Right lobe of liver (tissue), 6 donors: Measurements from ENCODE around the gene CFP. TPM values are rescaled to one million over a fixed set of nuclear protein-coding genes. Genes with fewer than 3 reads are reported as not detected.
A peak's percentile ranks its signal among the peaks of the same experiment; 100 is the strongest.

ENCODE experiments used
- ATAC-seq, 4 donors: fragments of 200-7000 bp; cut with Tn5 transposase; one replicate each; pipeline ENCODE4 v1.9.1; 2020; ENCODE audit warnings: mild to moderate bottlenecking in 4 of 4, moderate library complexity in 4 of 4
- DNase-seq, 3 donors: peaks; one replicate each; pipeline ENCODE4 v3.0.0-alpha.2; 2020
- H3K27ac ChIP-seq, 3 donors: fragments of 200-600 bp; one replicate each; pipeline ENCODE4 v1.8.0; 2022
- H3K27me3 ChIP-seq, 2 donors: fragments of 200-600 bp; one replicate each; pipeline ENCODE4 v1.8.0; 2022
- H3K36me3 ChIP-seq, 4 donors: fragments of 200-600 bp; sonication (generic) in 1 of 4; one replicate each; pipeline versions ENCODE4 v1.5.1 to v1.8.0; 2017 to 2022; ENCODE audit warnings: control low read depth in 1 of 4
- H3K4me1 ChIP-seq, 4 donors: fragments of 200-600 bp; sonication (generic) in 1 of 4; one replicate each; pipeline versions ENCODE4 v1.5.1 to v1.8.0; 2017 to 2022; ENCODE audit warnings: control low read depth in 1 of 4
- H3K4me3 ChIP-seq, 3 donors: fragments of 200-600 bp; one replicate each; pipeline ENCODE4 v1.8.0; 2022
- H3K9me3 ChIP-seq, 4 donors: fragments of 200-600 bp; sonication (generic) in 1 of 4; one replicate each; pipeline versions ENCODE4 v1.5.1 to v1.8.0; 2017 to 2022; ENCODE audit warnings: control low read depth in 1 of 4
- CTCF ChIP-seq, 4 donors: fragments of 200-600 bp in 3 of 4; fragments of 450-650 bp in 1 of 4; IDR thresholded peaks; one replicate each; pipeline versions ENCODE4 v1.5.1 to v1.8.0; 2016 to 2022; ENCODE audit warnings: antibody characterized with exemption in 4 of 4, mild to moderate bottlenecking in 2 of 4
- POLR2A ChIP-seq: fragments of 450-650 bp; IDR thresholded peaks from one replicate; pipeline ENCODE4 v1.6.1; 2017; ENCODE audit warnings: antibody characterized with exemption, mild to moderate bottlenecking
- WGBS: methylation state at CpG from one replicate; pipeline ENCODE4 v1.1.6; 2018; ENCODE audit warnings: low coverage, low lambda C conversion rate; ENCODE audit not compliant: insufficient coverage; ENCODE audit errors: missing lambda C conversion rate; 5-methylcytosine and 5-hydroxymethylcytosine counted together
- intact Hi-C, 2 donors: fragments of 100-400 bp; cut with DNase I; formaldehyde crosslinking; loops; one replicate each; pipeline versions ENCODE4 v1.11.2 to v1.14.1; 2022
- total RNA-seq, 6 experiments: library from RNA; depleted of rRNA in 2 of 6; stranded (reverse); fragments of >200 nt in 2 of 6; fragmentation: NEBNext Ultra II Directional in 3 of 6; extraction: Animal tissue kit (Norgen Biotek cat#: 25700) in 3 of 6; gene quantifications; one replicate each; pipeline versions ENCODE4 v1.1.0 to v1.2.4, GENCODE V29; 2016 to 2023
- donor health status: DM: no; HTN: yes; CAD: no.
- donor health status: DM: no; HTN: no; CAD: no.
- donor health status: DM: no; HTN: no; CAD: no.
- donor health status: DM: no; HTN: yes; CAD: no.
- donor health status: DM: no; HTN: yes; CAD: no.

The CFP gene
- total RNA-seq, 6 experiments from 2014 or later = 6.8 to 24.0 (median 9.8) TPM

DNA sequence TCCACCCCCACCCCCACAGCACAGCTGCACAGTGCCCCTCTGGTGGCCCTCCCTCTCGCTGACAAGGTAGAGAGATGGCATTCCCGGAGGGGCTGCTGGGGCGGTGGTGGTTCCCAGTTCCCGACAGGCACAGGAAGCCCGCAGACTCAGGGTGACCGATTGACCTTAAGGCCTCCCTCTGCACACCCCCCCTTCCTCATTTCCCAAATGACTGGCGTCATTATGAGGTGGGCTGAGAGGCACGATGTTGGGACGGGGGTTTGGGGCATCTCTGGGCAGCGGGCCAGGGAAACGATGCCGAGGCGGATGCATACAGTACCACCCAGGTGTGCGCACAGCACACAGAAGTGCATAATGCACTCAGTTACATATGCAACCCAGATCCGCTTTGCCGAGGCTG lies 51.0 kb downstream of the CFP start:
- intact Hi-C loops = no loop called here
- H3K4me3 ChIP-seq = no peak overlapping the region
- H3K36me3 ChIP-seq = no peaks in the 10 kb centered on the region
- ATAC-seq (peak in 2 of 4 donors; percentile 4 to 14), DNase-seq (no peak)
- no peaks in the 10 kb centered on the region for H3K9me3 ChIP-seq
- no peak overlapping the region for H3K27ac ChIP-seq
- H3K27me3 ChIP-seq = peaks cover 0 to 7% of the 10 kb centered on the region in 2 donors
- WGBS = no CpG with 5 or more reads among the region's 16 CpGs
- TF ChIP-seq CTCF (IDR thresholded peaks at IDR 0.05) (no peak), POLR2A (no peak)
- H3K4me1 ChIP-seq = no peaks in the 10 kb centered on the region

- ATAC-seq (peak in 3 of 4 donors; percentile 49 to 65 (median 64)), DNase-seq (peak in 1 of 3 donors; percentile 59)
- H3K27ac ChIP-seq = no peak overlapping the region
- H3K27me3 ChIP-seq = peaks cover 0 to 7% of the 10 kb centered on the region in 2 donors
- H3K4me3 ChIP-seq = no peak overlapping the region
- WGBS = 58% methylated on average over 2 of the region's 3 CpGs
- H3K9me3 ChIP-seq = no peaks in the 10 kb centered on the region
- H3K36me3 ChIP-seq = no peaks in the 10 kb centered on the region
- intact Hi-C loops = no loop called here
- TF ChIP-seq CTCF (IDR thresholded peaks at IDR 0.05) = no peak
- no peak for TF ChIP-seq POLR2A
- no peaks in the 10 kb centered on the region for H3K4me1 ChIP-seq
These were observed 51.8 kb downstream of the CFP start for GRCh38 chrX:47577901-47578300.

DNA sequence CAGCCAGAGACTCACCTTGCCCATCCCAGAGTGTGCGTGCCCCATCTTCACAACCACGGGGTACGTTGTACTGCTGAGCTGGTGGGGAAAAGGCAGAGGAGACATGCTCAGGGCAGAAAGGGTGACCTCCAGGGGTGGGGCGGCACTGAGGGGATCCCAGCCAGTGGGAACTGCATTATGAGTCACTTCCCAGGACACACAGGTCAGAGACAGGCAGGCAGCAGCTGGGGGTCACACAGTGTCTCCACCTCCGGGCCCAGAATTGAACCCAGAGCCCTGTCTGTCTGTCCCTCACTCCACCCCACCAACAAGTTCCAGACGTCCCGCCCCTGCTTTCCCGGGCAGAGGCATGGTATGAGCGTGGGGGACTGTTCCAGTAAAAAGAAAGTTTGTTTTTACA lies 52.3 kb downstream of the CFP start:
- 48% methylated on average over 8 of the region's 9 CpGs for WGBS
- ATAC-seq = peak; percentile 9 to 50 (median 30)

GRCh38 chrX:47576021-47576898 lies 53.5 kb downstream of the CFP start:
- H3K9me3 ChIP-seq = no peaks in the 10 kb centered on the region
- H3K36me3 ChIP-seq = peaks cover 0 to 6% (median 0%) of the 10 kb centered on the region in 4 donors
- no peak overlapping the region for H3K27ac ChIP-seq
- 78% methylated on average over 9 of the region's 20 CpGs for WGBS
- H3K27me3 ChIP-seq = peaks cover 0 to under 1% of the 10 kb centered on the region in 2 donors
- no peak overlapping the region for H3K4me3 ChIP-seq
- intact Hi-C loops = no loop called here
- TF ChIP-seq CTCF (IDR thresholded peaks at IDR 0.05) = no peak
- TF ChIP-seq POLR2A = no peak
- ATAC-seq = no peak
- H3K4me1 ChIP-seq = no peaks in the 10 kb centered on the region
- DNase-seq = no peak

More for the DNA sequence above, 52.3 kb downstream of the CFP start:
- Histone ChIP-seq H3K9me3 (no peaks in the 10 kb centered on the region), H3K4me3 (no peak overlapping the region), H3K27me3 (peaks cover 0 to 7% of the 10 kb centered on the region in 2 donors), H3K36me3 (no peaks in the 10 kb centered on the region), H3K4me1 (no peaks in the 10 kb centered on the region), H3K27ac (no peak overlapping the region)
- DNase-seq = peak in 1 of 3 donors; percentile 51
- intact Hi-C loops = no loop called here
- TF ChIP-seq POLR2A (no peak), CTCF (IDR thresholded peaks at IDR 0.05) (no peak)
